ENCODE data around the gene THRAP3. TPM values are rescaled to one million over a fixed set of nuclear protein-coding genes. Genes with fewer than 3 reads are reported as not detected.

The THRAP3 gene
- total and polyA plus RNA-seq, 2 experiments from 2014 or later: 61.5 to 95.2 TPM

GRCh38 chr1:36322041-36322785, 98.0 kb downstream of the THRAP3 start:
- H3K27me3 ChIP-seq (replicated peaks; ENCODE audit: insufficient read depth): no peaks in the 10 kb centered on the region
- H3K4me1 ChIP-seq (ENCODE audit: insufficient read depth): peaks cover 13% of the 10 kb centered on the region
- WGBS, 2 experiments (ENCODE audit: low coverage in 1 of 2, low lambda C conversion rate in 2 of 2, missing lambda C conversion rate in 2 of 2): 8 to 9% methylated on average over 42 to 57 of the region's 67 CpGs
- TF ChIP-seq EZH2phosphoT487 (IDR thresholded peaks at IDR 0.05; ENCODE audit: insufficient read depth, low read depth) (no peak), EZH2 (IDR thresholded peaks at IDR 0.05; ENCODE audit: insufficient read depth, poor library complexity, severe bottlenecking) (no peak)
- no peak overlapping the region for H2AFZ ChIP-seq
- peak overlapping the region; percentile 87 for H3K4me3 ChIP-seq
- peak overlapping the region; percentile 88 for H3K4me2 ChIP-seq (ENCODE audit: unreplicated experiment)
- H3K27ac ChIP-seq: peak overlapping the region; percentile 89
- H3K9me3 ChIP-seq (ENCODE audit: low read depth): no peaks in the 10 kb centered on the region
- no peaks in the 10 kb centered on the region for H3K9me2 ChIP-seq (ENCODE audit: insufficient read depth)
- in situ Hi-C loops (cut with MboI): no loop called here
- peak overlapping the region; percentile 96 for H3K9ac ChIP-seq
- peaks cover 18% of the 10 kb centered on the region for H3K79me2 ChIP-seq (ENCODE audit: insufficient read depth)
- H4K20me1 ChIP-seq (ENCODE audit: insufficient read depth): no peaks in the 10 kb centered on the region
- no peaks in the 10 kb centered on the region for H3K36me3 ChIP-seq (ENCODE audit: low read depth)
- H3F3A ChIP-seq (ENCODE audit: insufficient read depth): no peaks in the 10 kb centered on the region
- peak; percentile 72 for DNase-seq

GRCh38 chr1:36322786-36323635, 98.8 kb downstream of the THRAP3 start:
- Histone ChIP-seq H3F3A (ENCODE audit: insufficient read depth) (no peaks in the 10 kb centered on the region), H3K9me3 (ENCODE audit: low read depth) (no peaks in the 10 kb centered on the region), H3K4me1 (ENCODE audit: insufficient read depth) (peaks cover 14% of the 10 kb centered on the region), H3K79me2 (ENCODE audit: insufficient read depth) (peaks cover 18% of the 10 kb centered on the region), H3K9me2 (ENCODE audit: insufficient read depth) (no peaks in the 10 kb centered on the region), H3K27ac (peak overlapping the region; percentile 89), H2AFZ (peak overlapping the region; percentile 61; the same call in 1 of the 2 replicates), H3K9ac (peak overlapping the region; percentile 96), H4K20me1 (ENCODE audit: insufficient read depth) (no peaks in the 10 kb centered on the region), H3K36me3 (ENCODE audit: low read depth) (no peaks in the 10 kb centered on the region), H3K27me3 (replicated peaks; ENCODE audit: insufficient read depth) (no peaks in the 10 kb centered on the region), H3K4me2 (ENCODE audit: unreplicated experiment) (peak overlapping the region; percentile 88), H3K4me3 (peak overlapping the region; percentile 87)
- TF ChIP-seq EZH2 (IDR thresholded peaks at IDR 0.05; ENCODE audit: insufficient read depth, poor library complexity, severe bottlenecking) (no peak), EZH2phosphoT487 (IDR thresholded peaks at IDR 0.05; ENCODE audit: insufficient read depth, low read depth) (no peak)
- in situ Hi-C loops (cut with MboI): no loop called here
- WGBS, 2 experiments (ENCODE audit: low coverage in 1 of 2, low lambda C conversion rate in 2 of 2, missing lambda C conversion rate in 2 of 2): 1 to 2% methylated on average over 38 to 71 of the region's 83 CpGs
- peak; percentile 79 for DNase-seq

GRCh38 chr1:36323636-36324352, 99.6 kb downstream of the THRAP3 start, which contains the start of gene EVA1B:
TSS of gene EVA1B (minus strand) at chr1:36323645. CDS start at chr1:36323037, 608 bp downstream.
- TF ChIP-seq EZH2 (IDR thresholded peaks at IDR 0.05; ENCODE audit: insufficient read depth, poor library complexity, severe bottlenecking) (no peak), EZH2phosphoT487 (IDR thresholded peaks at IDR 0.05; ENCODE audit: insufficient read depth, low read depth) (no peak)
- Histone ChIP-seq H3K9ac (peak within 1 kb of the TSS; percentile 96), H3F3A (ENCODE audit: insufficient read depth) (no peaks in the 10 kb centered on the region), H3K9me2 (ENCODE audit: insufficient read depth) (no peaks in the 10 kb centered on the region), H3K36me3 (ENCODE audit: low read depth) (no peaks in the 10 kb centered on the region), H3K27me3 (replicated peaks; ENCODE audit: insufficient read depth) (no peaks in the 10 kb centered on the region), H3K27ac (peak within 1 kb of the TSS; percentile 89), H2AFZ (peak within 1 kb of the TSS; percentile 61), H3K79me2 (ENCODE audit: insufficient read depth) (peaks cover 18% of the 10 kb centered on the region), H3K9me3 (ENCODE audit: low read depth) (no peaks in the 10 kb centered on the region), H3K4me2 (ENCODE audit: unreplicated experiment) (peak within 1 kb of the TSS; percentile 88), H4K20me1 (ENCODE audit: insufficient read depth) (no peaks in the 10 kb centered on the region), H3K4me3 (peak within 1 kb of the TSS; percentile 87), H3K4me1 (ENCODE audit: insufficient read depth) (peaks cover 14% of the 10 kb centered on the region)
- in situ Hi-C loops (cut with MboI): no loop called here
- peak; percentile 79 for DNase-seq
- WGBS, 2 experiments (ENCODE audit: low coverage in 1 of 2, low lambda C conversion rate in 2 of 2, missing lambda C conversion rate in 2 of 2): 16 to 17% methylated on average over 23 to 34 of the region's 36 CpGs

GRCh38 chr1:36324353-36324703, 100.1 kb downstream of the THRAP3 start:
- Histone ChIP-seq H3F3A (ENCODE audit: insufficient read depth) (no peaks in the 10 kb centered on the region), H3K79me2 (ENCODE audit: insufficient read depth) (peaks cover 18% of the 10 kb centered on the region), H2AFZ (no peak overlapping the region), H3K9me3 (ENCODE audit: low read depth) (no peaks in the 10 kb centered on the region), H3K9ac (no peak overlapping the region), H3K9me2 (ENCODE audit: insufficient read depth) (no peaks in the 10 kb centered on the region), H3K27ac (no peak overlapping the region), H4K20me1 (ENCODE audit: insufficient read depth) (no peaks in the 10 kb centered on the region), H3K36me3 (ENCODE audit: low read depth) (no peaks in the 10 kb centered on the region), H3K4me2 (ENCODE audit: unreplicated experiment) (no peak overlapping the region), H3K27me3 (replicated peaks; ENCODE audit: insufficient read depth) (no peaks in the 10 kb centered on the region), H3K4me3 (no peak overlapping the region), H3K4me1 (ENCODE audit: insufficient read depth) (peaks cover 14% of the 10 kb centered on the region)
- in situ Hi-C loops (cut with MboI): no loop called here
- DNase-seq: no peak
- TF ChIP-seq EZH2 (IDR thresholded peaks at IDR 0.05; ENCODE audit: insufficient read depth, poor library complexity, severe bottlenecking) (no peak), EZH2phosphoT487 (IDR thresholded peaks at IDR 0.05; ENCODE audit: insufficient read depth, low read depth) (no peak)
- 62 to 64% methylated on average over 8 to 9 of the region's 9 CpGs for WGBS, 2 experiments (ENCODE audit: low coverage in 1 of 2, low lambda C conversion rate in 2 of 2, missing lambda C conversion rate in 2 of 2)

Data from GM23248 (cell line).